BLaER1 treated with 17β-estradiol and CSF1 and Interleukin-3, amounts not matched to agents 10 nM and 100 nM (cell line): ENCODE results near the gene CASP9.
A peak's percentile ranks its signal among the peaks of the same experiment; 100 is the strongest.
"Not testable (repeated sequence)": the region's sequence is repeated elsewhere in the genome, so short reads cannot be mapped to it uniquely, and the experiment has no call there.

Experiments used
- H3K27ac ChIP-seq, 11 experiments: shearing (Covaris generic); formaldehyde crosslinking; 2 replicates each; pipeline ENCODE4 v1.8.1; 2022
- H3K27me3 ChIP-seq, 11 experiments: shearing (Covaris generic); formaldehyde crosslinking; 2 replicates each; pipeline ENCODE4 v1.8.1; 2022
- H3K36me3 ChIP-seq, 11 experiments: shearing (Covaris generic); formaldehyde crosslinking; 2 replicates each; pipeline ENCODE4 v1.8.1; 2022
- H3K4me1 ChIP-seq, 10 experiments: shearing (Covaris generic); formaldehyde crosslinking; 2 replicates each; pipeline ENCODE4 v1.8.1; 2022
- H3K4me2 ChIP-seq, 11 experiments: shearing (Covaris generic); formaldehyde crosslinking; 2 replicates each; pipeline ENCODE4 v1.8.1; 2022
- H3K4me3 ChIP-seq, 10 experiments: shearing (Covaris generic); formaldehyde crosslinking; 2 replicates each; pipeline ENCODE4 v1.8.1; 2022
- H3K9ac ChIP-seq, 11 experiments: shearing (Covaris generic); formaldehyde crosslinking; 2 replicates each; pipeline ENCODE4 v1.8.1; 2022
- H3K9me3 ChIP-seq, 11 experiments: shearing (Covaris generic); formaldehyde crosslinking; replicated peaks in 1 of 11; 2 replicates each; pipeline ENCODE4 v1.8.1; 2022
- H4K20me1 ChIP-seq, 11 experiments: shearing (Covaris generic); formaldehyde crosslinking; 2 replicates each; pipeline ENCODE4 v1.8.1; 2022
- Cebpa-rat ChIP-seq, 11 experiments: shearing (Covaris generic); IDR thresholded peaks; 2 replicates each; pipeline ENCODE4 v1.8.1; 2022

CASP9 gene

DNA sequence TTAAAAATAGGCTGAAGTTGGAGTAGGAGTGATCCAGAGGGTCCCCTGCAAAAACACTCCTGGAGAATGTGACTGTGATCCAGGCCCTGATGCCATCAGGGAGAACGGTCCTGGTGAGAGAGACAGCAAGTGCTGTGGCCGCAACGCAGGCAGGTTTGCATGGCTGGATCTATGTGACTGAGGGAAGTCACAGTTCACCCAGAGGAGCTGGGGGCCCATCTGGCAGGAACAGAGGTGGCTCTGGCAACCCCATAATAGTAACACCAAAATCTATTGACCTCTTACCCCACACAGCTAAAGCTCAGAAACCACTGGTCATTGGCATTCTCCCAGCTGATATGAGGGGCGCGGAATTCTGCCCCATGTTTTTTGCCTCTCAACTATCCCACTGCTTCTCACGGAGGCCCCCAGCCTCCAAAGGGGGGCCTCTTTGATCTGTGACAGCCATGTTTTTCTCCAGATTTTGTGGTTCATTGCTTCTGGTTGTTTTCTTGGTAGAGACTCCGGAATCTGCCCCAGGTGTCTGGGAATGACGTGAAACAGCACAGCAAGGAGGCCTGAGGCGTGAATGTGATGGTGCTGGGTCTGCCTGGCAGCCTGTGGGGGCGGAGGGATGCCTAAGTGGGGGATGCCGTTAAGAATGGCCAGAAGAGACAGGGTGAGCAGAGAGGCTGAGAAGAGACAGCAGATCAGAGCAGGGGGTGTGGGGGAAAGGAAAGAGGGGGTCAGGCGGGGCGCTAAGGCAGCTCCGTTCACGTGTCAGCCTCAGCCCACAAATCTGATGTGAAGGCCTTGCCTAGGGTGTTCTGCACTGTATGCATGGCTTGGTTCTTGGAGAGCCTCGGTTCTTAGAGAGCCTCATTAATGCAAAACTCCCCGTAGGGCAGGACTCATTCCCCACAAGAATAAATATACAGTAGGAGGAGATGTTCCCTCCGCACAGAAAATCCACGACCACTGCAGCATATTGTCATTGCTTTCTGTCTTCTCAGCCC is 23.5 kb downstream of the CASP9 start:
- Histone ChIP-seq H3K27me3 (no peaks in the 10 kb centered on the region), H3K27ac (no peak overlapping the region), H3K9ac (no peak overlapping the region), H3K4me2 (no peak overlapping the region), H3K4me3 (no peak overlapping the region), H4K20me1 (peaks cover 0 to 13% (median 0%) of the 10 kb centered on the region in 11 experiments; a peak in 2 of 22 replicates), H3K4me1 (peaks cover 9 to 17% (median 12%) of the 10 kb centered on the region in 10 experiments; a peak in 18 of 20 replicates), H3K36me3 (peaks cover 9 to 78% (median 47%) of the 10 kb centered on the region in 11 experiments; a peak in 20 of 22 replicates), H3K9me3 (peaks cover 6 to 12% (median 9%) of the 10 kb centered on the region in 11 experiments; a peak in 20 of 22 replicates)
- no peak for TF ChIP-seq Cebpa-rat (IDR thresholded peaks at IDR 0.05)

GRCh38 chr1:15493869-15494390 is 30.1 kb downstream of the CASP9 start:
- Histone ChIP-seq H3K9ac (no peak overlapping the region), H3K27me3 (no peaks in the 10 kb centered on the region), H3K4me1 (peaks cover 0 to 13% (median 10%) of the 10 kb centered on the region in 10 experiments; a peak in 12 of 20 replicates), H3K4me2 (no peak overlapping the region), H3K36me3 (peaks cover 20 to 75% (median 42%) of the 10 kb centered on the region in 11 experiments), H3K27ac (no peak overlapping the region), H4K20me1 (no peaks in the 10 kb centered on the region; a peak in 1 of 22 replicates), H3K9me3 (peaks cover 6 to 12% (median 9%) of the 10 kb centered on the region in 11 experiments; a peak in 20 of 22 replicates), H3K4me3 (no peak overlapping the region)
- TF ChIP-seq Cebpa-rat (IDR thresholded peaks at IDR 0.05), result no peak

DNA sequence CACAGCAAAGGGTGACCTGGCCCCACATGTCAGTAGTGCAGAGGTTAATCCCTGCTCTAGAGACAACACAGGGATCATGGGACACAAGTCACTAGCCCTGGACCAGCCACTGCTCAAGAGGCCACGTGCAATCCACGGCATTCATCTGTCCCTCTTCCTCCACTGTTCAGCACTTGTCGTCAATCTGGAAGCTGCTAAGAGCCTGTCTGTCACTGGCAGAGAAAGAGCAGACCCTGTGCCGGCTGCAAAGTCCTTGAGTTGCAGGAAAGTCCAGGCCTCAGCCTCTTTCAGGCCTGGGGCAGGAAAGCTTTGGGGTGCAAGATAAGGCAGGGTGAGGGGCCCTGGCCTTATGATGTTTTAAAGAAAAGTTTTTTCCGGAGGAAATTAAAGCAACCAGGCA is 31.4 kb downstream of the CASP9 start:
- TF ChIP-seq Cebpa-rat (IDR thresholded peaks at IDR 0.05), result no peak

DNA sequence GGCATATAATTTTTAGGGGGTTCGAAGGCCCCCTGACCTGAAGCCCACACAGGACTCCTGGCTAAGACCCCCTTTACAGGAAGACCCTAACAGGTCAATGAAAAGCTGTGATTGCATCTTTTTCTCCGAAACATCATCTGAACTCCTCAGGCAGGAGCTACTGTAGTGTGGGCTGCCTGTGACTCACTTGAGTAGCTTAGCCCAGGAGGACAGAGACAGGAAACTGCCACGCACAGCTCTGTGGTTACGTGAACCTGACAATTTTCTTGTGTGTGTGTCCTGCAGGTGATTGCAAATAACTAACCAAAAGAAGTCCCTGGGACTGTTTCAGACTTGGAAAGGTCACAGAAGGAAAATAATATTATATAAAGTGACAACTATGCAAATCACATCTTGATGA is 33.0 kb downstream of the CASP9 start:
- peak overlapping the region in 3 of 11 experiments; percentile 1 to 21 (median 12); a peak in 3 of 22 replicates for H3K4me2 ChIP-seq
- H3K4me3 ChIP-seq, H3K27ac ChIP-seq, H4K20me1 ChIP-seq, H3K9me3 ChIP-seq, H3K27me3 ChIP-seq: not testable (repeated sequence)
- H3K36me3 ChIP-seq, result peaks cover 15 to 61% (median 33%) of the 10 kb centered on the region in 11 experiments; a peak in 21 of 22 replicates
- peaks cover 0 to 13% (median 10%) of the 10 kb centered on the region in 10 experiments; a peak in 12 of 20 replicates for H3K4me1 ChIP-seq
- peak overlapping the region in 1 of 11 experiments; percentile 43; a peak in 2 of 22 replicates for H3K9ac ChIP-seq

More for the DNA sequence above, 31.4 kb downstream of the CASP9 start:
- Histone ChIP-seq H3K9me3 (peaks cover 0 to 2% (median under 1%) of the 10 kb centered on the region in 11 experiments; a peak in 16 of 22 replicates), H3K36me3 (peaks cover 20 to 63% (median 32%) of the 10 kb centered on the region in 11 experiments; a peak in 21 of 22 replicates), H3K27me3 (no peaks in the 10 kb centered on the region), H3K9ac (no peak overlapping the region), H3K27ac (no peak overlapping the region), H4K20me1 (no peaks in the 10 kb centered on the region; a peak in 1 of 22 replicates), H3K4me1 (peaks cover 0 to 13% (median 10%) of the 10 kb centered on the region in 10 experiments; a peak in 12 of 20 replicates), H3K4me2 (no peak overlapping the region), H3K4me3 (no peak overlapping the region)

- Histone ChIP-seq H3K4me1 (peaks cover 0 to 13% (median 10%) of the 10 kb centered on the region in 10 experiments; a peak in 12 of 20 replicates), H3K4me3 (no peak overlapping the region), H4K20me1 (no peaks in the 10 kb centered on the region; a peak in 1 of 22 replicates), H3K27me3 (no peaks in the 10 kb centered on the region), H3K9ac (no peak overlapping the region), H3K9me3 (no peaks in the 10 kb centered on the region), H3K4me2 (no peak overlapping the region), H3K27ac (no peak overlapping the region), H3K36me3 (peaks cover 11 to 55% (median 24%) of the 10 kb centered on the region in 11 experiments; a peak in 21 of 22 replicates)
- no peak for TF ChIP-seq Cebpa-rat (IDR thresholded peaks at IDR 0.05)
Observed at GRCh38 chr1:15489052-15489736, 34.8 kb downstream of the CASP9 start.

- Histone ChIP-seq H3K36me3 (peaks cover 2 to 47% (median 16%) of the 10 kb centered on the region in 11 experiments; a peak in 20 of 22 replicates), H3K4me3 (no peak overlapping the region), H3K4me1 (peaks cover 0 to 13% (median 10%) of the 10 kb centered on the region in 10 experiments; a peak in 12 of 20 replicates), H3K27ac (no peak overlapping the region), H3K4me2 (no peak overlapping the region), H3K9me3 (no peaks in the 10 kb centered on the region), H4K20me1 (no peaks in the 10 kb centered on the region; a peak in 1 of 22 replicates), H3K9ac (no peak overlapping the region), H3K27me3 (no peaks in the 10 kb centered on the region)
- TF ChIP-seq Cebpa-rat (IDR thresholded peaks at IDR 0.05), result no peak
Observed at GRCh38 chr1:15488371-15488770, 35.6 kb downstream of the CASP9 start.

DNA sequence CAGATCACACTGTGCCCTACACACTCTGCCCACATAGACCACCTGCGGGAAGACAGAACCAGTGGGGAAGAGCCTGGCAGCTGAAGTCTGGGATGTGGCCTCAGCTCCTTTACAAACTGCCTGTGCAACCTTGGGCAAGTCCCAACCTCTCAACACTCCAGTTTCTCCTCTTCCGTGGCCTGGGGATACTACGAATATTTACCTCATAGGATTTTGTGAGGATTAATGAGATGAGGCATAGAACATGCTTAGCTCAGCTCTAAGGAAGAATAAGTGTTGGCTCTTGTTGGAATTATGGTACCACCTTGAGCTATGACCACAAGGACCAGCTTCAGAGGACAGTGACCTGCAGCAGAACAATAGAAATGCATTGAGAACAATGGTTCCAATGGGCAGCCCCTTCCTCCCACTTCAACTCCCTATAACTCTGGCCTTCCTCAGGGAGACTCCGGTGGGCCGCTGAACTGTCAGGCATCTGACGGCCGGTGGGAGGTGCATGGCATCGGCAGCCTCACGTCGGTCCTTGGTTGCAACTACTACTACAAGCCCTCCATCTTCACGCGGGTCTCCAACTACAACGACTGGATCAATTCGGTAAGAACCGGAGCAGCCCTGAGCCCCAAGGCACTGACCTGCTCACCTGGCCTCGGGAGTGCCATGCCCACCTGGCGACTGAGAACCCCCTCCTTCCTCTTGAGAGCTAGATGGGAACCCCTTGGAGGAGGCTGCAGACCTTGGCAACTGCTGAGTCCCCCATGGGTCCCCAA is 37.0 kb downstream of the CASP9 start:
- H3K9ac ChIP-seq, H3K27ac ChIP-seq, H3K4me3 ChIP-seq, H3K9me3 ChIP-seq, H4K20me1 ChIP-seq, H3K4me2 ChIP-seq, H3K27me3 ChIP-seq: not testable (repeated sequence)
- H3K36me3 ChIP-seq, result peaks cover 0 to 33% (median 4%) of the 10 kb centered on the region in 11 experiments; a peak in 10 of 22 replicates
- peaks cover 0 to 13% (median 10%) of the 10 kb centered on the region in 10 experiments; a peak in 12 of 20 replicates for H3K4me1 ChIP-seq

DNA sequence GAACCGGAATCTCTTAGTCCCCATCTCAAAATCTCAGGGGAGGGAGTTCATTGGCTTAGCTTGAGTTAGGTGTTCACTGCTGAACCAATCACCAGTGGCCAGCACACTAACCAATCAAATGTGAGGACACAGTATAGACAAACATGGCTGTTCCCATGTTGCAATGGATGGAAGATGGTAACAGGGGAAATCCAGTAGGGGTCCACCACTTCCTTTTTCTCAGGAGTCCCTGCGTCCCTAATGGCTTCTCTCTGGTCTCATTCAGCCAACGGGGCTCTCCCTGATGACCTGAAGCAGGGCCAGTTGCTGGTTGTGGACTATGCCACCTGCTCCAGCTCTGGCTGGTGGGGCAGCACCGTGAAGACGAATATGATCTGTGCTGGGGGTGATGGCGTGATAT is 38.4 kb downstream of the CASP9 start:
- Histone ChIP-seq H3K36me3 (peaks cover 0 to 19% (median 0%) of the 10 kb centered on the region in 11 experiments; a peak in 6 of 22 replicates), H3K27ac (no peak overlapping the region), H3K27me3 (no peaks in the 10 kb centered on the region), H3K4me3 (no peak overlapping the region), H3K9ac (no peak overlapping the region), H3K9me3 (no peaks in the 10 kb centered on the region), H3K4me1 (peaks cover 0 to 4% (median under 1%) of the 10 kb centered on the region in 10 experiments; a peak in 7 of 20 replicates), H4K20me1 (no peaks in the 10 kb centered on the region), H3K4me2 (no peak overlapping the region)
- no peak for TF ChIP-seq Cebpa-rat (IDR thresholded peaks at IDR 0.05)

DNA sequence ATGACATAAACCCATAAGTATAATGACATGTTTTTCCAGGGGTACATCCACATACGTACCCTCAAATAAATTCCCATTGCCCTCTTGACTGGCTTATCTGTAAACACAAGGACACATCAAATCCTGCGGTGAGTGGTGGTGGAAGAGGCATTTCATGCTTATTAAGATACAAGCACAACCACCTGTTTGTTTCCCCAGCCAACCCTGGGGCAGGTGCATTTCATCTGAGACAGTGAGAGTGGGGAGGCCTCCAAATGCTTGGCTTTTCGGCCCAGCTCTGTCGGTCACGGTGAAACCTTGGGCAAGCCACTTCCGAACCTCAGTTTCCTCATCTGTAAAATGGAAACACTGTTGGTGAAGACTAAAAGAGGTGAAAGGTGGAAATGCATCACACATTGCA is 39.6 kb downstream of the CASP9 start:
- Histone ChIP-seq H3K36me3 (peaks cover 0 to 14% (median 0%) of the 10 kb centered on the region in 11 experiments; a peak in 5 of 22 replicates), H3K4me1 (peaks cover 0 to 13% (median 0%) of the 10 kb centered on the region in 10 experiments; a peak in 3 of 20 replicates)
- not testable (repeated sequence) for H3K27ac ChIP-seq, H4K20me1 ChIP-seq, H3K4me2 ChIP-seq, H3K9ac ChIP-seq, H3K4me3 ChIP-seq, H3K9me3 ChIP-seq, H3K27me3 ChIP-seq
